Adrenal gland (tissue), 12 donors: ENCODE measurements around the gene CCDC159. TPM values are rescaled to one million over a fixed set of nuclear protein-coding genes. Genes with fewer than 3 reads are reported as not detected.

Experiments
- DNase-seq, 7 donors: peaks; one replicate each; pipeline ENCODE4 v3.0.0-alpha.2; 2019 to 2020
- H3K27ac ChIP-seq, 5 donors: fragments of 200-600 bp; sonication (generic) in 4 of 5; 1 replicate in 3 of 5; 2 replicates in 2 of 5; pipeline versions ENCODE4 v1.5.1 to v1.8.0; 2016 to 2020; ENCODE audit warnings: mild to moderate bottlenecking in 1 of 5
- H3K27me3 ChIP-seq: fragments of 200-600 bp; 2 replicates; pipeline ENCODE4 v1.8.0; 2021
- H3K36me3 ChIP-seq, 2 donors: fragments of 200-600 bp; replicated peaks in 1 of 2; 1 replicate in 1 of 2; 2 replicates in 1 of 2; pipeline versions ENCODE4 v1.5.1 to v1.8.0; 2018 to 2022
- H3K4me1 ChIP-seq, 2 donors: fragments of 200-600 bp; replicated peaks in 1 of 2; 1 replicate in 1 of 2; 2 replicates in 1 of 2; pipeline versions ENCODE4 v1.5.1 to v1.8.0; 2018 to 2021
- H3K4me3 ChIP-seq, 4 donors: fragments of 200-600 bp; sonication (generic) in 3 of 4; one replicate each; pipeline ENCODE4 v1.5.1; 2016 to 2018
- H3K9me3 ChIP-seq, 3 donors: fragments of 200-600 bp; sonication (generic) in 1 of 3; replicated peaks in 1 of 3; 1 replicate in 2 of 3; 2 replicates in 1 of 3; pipeline versions ENCODE4 v1.5.1 to v1.8.0; 2016 to 2021
- POLR2A ChIP-seq, 2 donors: fragments of 450-650 bp; IDR thresholded peaks; one replicate each; pipeline ENCODE4 v1.6.1; 2017; ENCODE audit warnings: antibody characterized with exemption in 2 of 2, mild to moderate bottlenecking in 2 of 2, moderate library complexity in 1 of 2
- WGBS, 4 donors: extraction: QIAGEN DNeasy Blood & Tissue Kit in 2 of 4; methylation state at CpG; one replicate each; pipeline versions ENCODE4 v1.1.5 to v1.1.7; 2013 to 2017; 5-methylcytosine and 5-hydroxymethylcytosine counted together
- intact Hi-C, 2 donors: fragments of 100-400 bp; cut with DNase I; formaldehyde crosslinking; loops; one replicate each; pipeline versions ENCODE4 v1.14.1 to v1.15.0; 2022 to 2023
- polyA plus RNA-seq, 3 donors: library from polyadenylated mRNA; stranded (reverse); fragments of 200-250 nt in 2 of 3; fragments of 350-450 nt in 1 of 3; fragmentation: Illumina TruSeq in 1 of 3; extraction: RNeasy Lipid Tissue Mini Kit (QIAGEN cat#74804) in 1 of 3; gene quantifications; one replicate each; pipeline ENCODE4 v1.2.3, GENCODE V29; 2013 to 2014
- total RNA-seq, 9 donors: library from RNA; depleted of rRNA in 4 of 9; stranded (reverse); fragments of >200 nt in 4 of 9; fragments of 120-200 nt in 1 of 9; fragmentation: NEBNext Ultra II Directional in 1 of 9; extraction: Animal tissue kit (Norgen Biotek cat#: 25700) in 1 of 9; gene quantifications; one replicate each; pipeline versions ENCODE4 v1.1.0 to v1.2.4, GENCODE V29; 2013 to 2023
- TF ChIP-seq, protein P1 (sequence below), 6 experiments: fragments of 450-650 bp in 4 of 6; fragments of 200-600 bp in 2 of 6; sonication (generic) in 1 of 6; IDR thresholded peaks; 1 replicate in 5 of 6; 2 replicates in 1 of 6; pipeline versions ENCODE4 v1.5.1 to v1.8.0; 2016 to 2021; ENCODE audit warnings: antibody characterized with exemption in 6 of 6, mild to moderate bottlenecking in 2 of 6, moderate library complexity in 1 of 6
- donor health status: healthy with polysubstance abuse.
- donor health status: Bipolar disorder and iron deficiency.
- donor health status: DM: yes; HTN: yes; CAD: no.
- donor health status: DM: no; HTN: no; CAD: no.
- donor health status: DM: no; HTN: no; CAD: no.
- donor health status: DM: yes; HTN: yes; CAD: no.

The CCDC159 gene
- total and polyA plus RNA-seq, 12 donors: 24.1 to 479 (median 58.8) TPM

DNA sequence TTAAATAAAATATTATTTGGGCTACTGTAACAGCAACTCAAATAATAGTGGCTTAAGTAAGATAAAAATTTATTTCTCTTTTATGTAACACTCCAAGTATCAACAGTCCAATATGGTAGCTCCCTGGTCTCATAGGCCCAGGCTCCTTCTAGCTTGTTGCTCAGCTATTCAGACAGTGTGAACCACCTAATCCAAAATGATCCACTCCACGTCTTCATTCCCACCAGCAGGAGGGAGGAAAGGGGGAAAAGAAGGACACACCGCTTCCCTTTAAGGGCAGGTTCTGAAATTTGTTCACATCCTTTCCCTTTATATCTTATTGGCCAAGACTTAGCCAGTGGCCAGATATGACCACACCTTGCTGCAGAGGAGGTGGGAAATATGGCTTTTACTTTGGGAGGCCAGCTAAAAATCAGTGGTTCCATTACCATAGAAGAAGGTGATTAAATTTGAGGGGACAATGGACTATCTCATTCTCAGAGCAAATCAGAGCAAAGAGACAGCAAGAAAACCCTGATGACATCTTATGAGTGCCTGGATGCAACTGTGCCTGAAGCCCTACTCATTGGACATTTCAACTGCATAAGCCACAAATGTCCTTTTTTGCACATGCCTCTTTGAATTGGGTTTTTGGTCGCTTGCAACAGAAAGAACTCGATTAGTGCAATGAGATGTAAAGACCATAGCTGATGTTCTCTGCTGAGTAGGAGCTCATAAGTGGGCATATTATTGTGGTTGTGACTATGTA lies 44.8 kb downstream of the CCDC159 start:
- Histone ChIP-seq H3K27ac (no peak overlapping the region), H3K36me3 (no peaks in the 10 kb centered on the region), H3K4me3 (no peak overlapping the region), H3K4me1 (no peaks in the 10 kb centered on the region), H3K9me3 (no peaks in the 10 kb centered on the region), H3K27me3 (no peaks in the 10 kb centered on the region)
- DNase-seq: no peak
- 78 to 91% (median 84%) methylated on average over 4 of the region's 4 CpGs for WGBS, 4 donors
- intact Hi-C loops: no loop called here
- TF ChIP-seq, protein P1, sequence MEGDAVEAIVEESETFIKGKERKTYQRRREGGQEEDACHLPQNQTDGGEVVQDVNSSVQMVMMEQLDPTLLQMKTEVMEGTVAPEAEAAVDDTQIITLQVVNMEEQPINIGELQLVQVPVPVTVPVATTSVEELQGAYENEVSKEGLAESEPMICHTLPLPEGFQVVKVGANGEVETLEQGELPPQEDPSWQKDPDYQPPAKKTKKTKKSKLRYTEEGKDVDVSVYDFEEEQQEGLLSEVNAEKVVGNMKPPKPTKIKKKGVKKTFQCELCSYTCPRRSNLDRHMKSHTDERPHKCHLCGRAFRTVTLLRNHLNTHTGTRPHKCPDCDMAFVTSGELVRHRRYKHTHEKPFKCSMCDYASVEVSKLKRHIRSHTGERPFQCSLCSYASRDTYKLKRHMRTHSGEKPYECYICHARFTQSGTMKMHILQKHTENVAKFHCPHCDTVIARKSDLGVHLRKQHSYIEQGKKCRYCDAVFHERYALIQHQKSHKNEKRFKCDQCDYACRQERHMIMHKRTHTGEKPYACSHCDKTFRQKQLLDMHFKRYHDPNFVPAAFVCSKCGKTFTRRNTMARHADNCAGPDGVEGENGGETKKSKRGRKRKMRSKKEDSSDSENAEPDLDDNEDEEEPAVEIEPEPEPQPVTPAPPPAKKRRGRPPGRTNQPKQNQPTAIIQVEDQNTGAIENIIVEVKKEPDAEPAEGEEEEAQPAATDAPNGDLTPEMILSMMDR (IDR thresholded peaks at IDR 0.05): no peak
- TF ChIP-seq POLR2A (IDR thresholded peaks at IDR 0.05): no peak

DNA sequence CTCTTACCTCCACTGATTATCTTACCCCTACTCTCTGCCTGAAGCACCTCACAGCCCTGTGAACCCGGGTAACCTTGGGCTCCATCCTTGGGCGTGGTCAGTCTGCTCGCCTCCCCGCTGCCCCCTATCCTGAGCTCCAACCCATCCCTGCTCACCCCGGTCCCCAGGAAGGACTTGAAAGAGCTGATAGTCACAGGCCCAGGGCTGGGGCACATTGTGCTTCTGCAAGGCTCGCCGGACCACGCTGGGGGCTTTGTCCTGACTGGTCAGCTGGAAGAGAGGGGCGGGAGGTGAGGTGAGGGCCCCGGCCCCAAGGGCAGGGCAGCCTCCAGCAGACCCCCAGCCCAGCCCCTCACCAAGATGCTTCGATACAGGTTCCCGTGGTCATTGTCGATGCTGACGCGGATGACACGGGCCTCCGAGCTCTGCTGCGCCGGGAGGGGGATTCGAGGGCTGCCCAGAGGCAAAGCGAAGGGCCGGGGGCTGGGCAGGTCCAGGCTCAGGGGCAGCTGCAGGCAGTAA lies 50.8 kb downstream of the CCDC159 start:
- no peak for DNase-seq
- no peaks in the 10 kb centered on the region for H3K27me3 ChIP-seq
- H3K4me3 ChIP-seq: no peak overlapping the region
- no peaks in the 10 kb centered on the region for H3K4me1 ChIP-seq
- TF ChIP-seq, protein P1 (IDR thresholded peaks at IDR 0.05): no peak
- TF ChIP-seq POLR2A (IDR thresholded peaks at IDR 0.05): no peak
- no peaks in the 10 kb centered on the region for H3K9me3 ChIP-seq
- WGBS, 4 donors: 80 to 92% (median 89%) methylated on average over 13 to 22 of the region's 22 CpGs
- intact Hi-C loops: no loop called here
- H3K27ac ChIP-seq: no peak overlapping the region
- H3K36me3 ChIP-seq: no peaks in the 10 kb centered on the region

DNA sequence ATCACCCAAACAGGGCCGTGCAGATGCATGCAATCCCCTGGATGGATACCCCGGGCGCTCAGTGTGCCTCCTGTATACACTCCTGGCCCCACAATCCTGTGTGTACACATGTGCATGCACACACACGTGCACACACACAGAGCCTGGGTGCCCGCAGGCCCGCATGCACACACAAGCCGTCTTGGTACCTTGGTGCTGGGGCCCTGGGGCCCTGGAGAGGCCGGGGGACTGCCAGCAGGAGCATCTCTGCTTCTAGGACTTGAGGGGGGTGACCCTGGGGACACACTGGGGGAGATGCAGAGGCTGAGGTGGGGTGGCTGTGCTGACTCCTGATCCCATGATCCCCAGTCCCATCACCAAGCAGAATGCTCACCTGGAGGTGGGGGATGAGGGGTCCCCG lies 53.3 kb downstream of the CCDC159 start:
- WGBS, 4 donors: 80 to 93% (median 91%) methylated on average over 1 to 9 of the region's 9 CpGs
- TF ChIP-seq POLR2A (IDR thresholded peaks at IDR 0.05): no peak
- TF ChIP-seq, protein P1 (IDR thresholded peaks at IDR 0.05): no peak

DNA sequence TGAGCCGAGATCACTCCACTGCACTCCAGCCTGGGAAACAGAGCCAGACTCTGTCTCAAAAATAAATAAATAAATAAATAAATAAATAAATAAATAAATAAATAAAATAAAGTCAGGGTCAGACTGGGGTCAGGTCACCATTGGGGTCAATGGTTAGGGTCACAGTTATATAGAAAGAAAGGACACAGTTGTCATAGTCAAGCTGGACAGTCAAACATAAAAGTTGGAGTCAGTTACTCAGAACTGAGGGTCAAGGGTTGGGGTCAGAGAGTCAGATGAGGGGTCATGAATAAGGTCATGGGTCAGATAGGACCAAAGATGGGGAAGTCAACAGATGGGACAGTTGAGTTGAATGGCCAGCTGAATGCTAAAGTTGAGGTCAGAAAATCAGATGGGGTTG lies 54.5 kb downstream of the CCDC159 start:
- intact Hi-C loops: no loop called here
- Histone ChIP-seq H3K36me3 (no peaks in the 10 kb centered on the region), H3K27me3 (no peaks in the 10 kb centered on the region), H3K4me1 (peaks cover 0 to 12% of the 10 kb centered on the region in 2 donors), H3K9me3 (no peaks in the 10 kb centered on the region), H3K27ac (no peak overlapping the region), H3K4me3 (no peak overlapping the region)
- TF ChIP-seq POLR2A (IDR thresholded peaks at IDR 0.05): no peak
- 70 to 89% (median 85%) methylated on average over 1 of the region's 1 CpG for WGBS, 4 donors
- DNase-seq: no peak

More for the DNA sequence above, 53.3 kb downstream of the CCDC159 start:
- Histone ChIP-seq H3K27me3 (no peaks in the 10 kb centered on the region), H3K9me3 (no peaks in the 10 kb centered on the region), H3K4me1 (peaks cover 0 to 3% of the 10 kb centered on the region in 2 donors), H3K4me3 (no peak overlapping the region), H3K36me3 (no peaks in the 10 kb centered on the region), H3K27ac (no peak overlapping the region)
- intact Hi-C loops: no loop called here
- DNase-seq: no peak
